HEK293 (cell line): ENCODE results near the gene ASCC3.

Experiments
- CTCF ChIA-PET: fragments of 350-600 bp; formaldehyde crosslinking; extraction: SDS; loops from one replicate; lab custom pipeline; 2021; ENCODE audit warnings: antibody characterized with exemption; lab: Yijun Ruan, JAX
- POLR2A ChIA-PET: fragments of 300-600 bp; formaldehyde crosslinking; extraction: SDS; loops from one replicate; lab custom pipeline; 2020; ENCODE audit warnings: antibody characterized with exemption, inconsistent platforms; lab: Yijun Ruan, JAX
- H3K27ac ChIP-seq: fragments of 200-500 bp; sonication (Bioruptor generic); 2 replicates; pipeline ENCODE4 v1.5.1; 2014; ENCODE audit warnings: low read depth, low read length, control low read depth, inconsistent platforms; ENCODE audit errors: extremely low read depth
- H3K36me3 ChIP-seq, 2 experiments: fragments of 200-500 bp in 1 of 2; sonication (Bioruptor generic) in 1 of 2; 1 replicate in 1 of 2; 2 replicates in 1 of 2; pipeline ENCODE4 v1.5.1; 2014 to 2017; ENCODE audit warnings: inconsistent platforms in 2 of 2, low read length in 2 of 2; ENCODE audit not compliant: control insufficient read depth in 2 of 2, insufficient read depth in 1 of 2
- H3K4me1 ChIP-seq: fragments of 200-500 bp; sonication (Bioruptor generic); 2 replicates; pipeline ENCODE4 v1.5.1; 2014; ENCODE audit warnings: mild to moderate bottlenecking, low read length, inconsistent platforms; ENCODE audit not compliant: control insufficient read depth, insufficient read depth
- H3K4me3 ChIP-seq: 2 replicates; pipeline ENCODE4 v1.5.1; 2011; ENCODE audit warnings: low read depth, mild to moderate bottlenecking, control low read depth, low read length, moderate library complexity
- H3K9me3 ChIP-seq: fragments of 200-500 bp; sonication (Bioruptor generic); 2 replicates; pipeline ENCODE4 v1.5.1; 2014; ENCODE audit warnings: low read depth, low read length, inconsistent platforms; ENCODE audit not compliant: control insufficient read depth, insufficient read depth
- HOXC10 ChIP-seq: sonication (generic); formaldehyde crosslinking; IDR thresholded peaks from 2 replicates; pipeline ENCODE4 v1.8.1; 2023; ENCODE audit warnings: mild to moderate bottlenecking, missing genetic modification reagents
- SALL2 ChIP-seq: fragments of 450-650 bp; formaldehyde crosslinking; IDR thresholded peaks from 2 replicates; pipeline ENCODE4 v1.5.0; 2017; ENCODE audit warnings: missing biosample characterization, mild to moderate bottlenecking, missing genetic modification characterization, borderline replicate concordance
- SETDB1 ChIP-seq: IDR thresholded peaks from one replicate; pipeline ENCODE4 v1.6.1; 2017; ENCODE audit warnings: mild to moderate bottlenecking, low read length, moderate library complexity, mixed read lengths; ENCODE audit not compliant: insufficient read length
- SP2 ChIP-seq: fragments of 450-650 bp; formaldehyde crosslinking; IDR thresholded peaks from 2 replicates; pipeline ENCODE4 v1.5.1; 2016; ENCODE audit warnings: missing biosample characterization, missing genetic modification characterization
- WT1 ChIP-seq: fragments of 450-650 bp; formaldehyde crosslinking; IDR thresholded peaks from 2 replicates; pipeline ENCODE4 v1.5.1; 2016; ENCODE audit warnings: missing biosample characterization, missing genetic modification characterization
- ZEB2 ChIP-seq: fragments of 450-650 bp; formaldehyde crosslinking; IDR thresholded peaks from 2 replicates; pipeline ENCODE4 v1.5.1; 2016; ENCODE audit warnings: missing biosample characterization, missing genetic modification characterization
- ZNF121 ChIP-seq: fragments of 450-650 bp; formaldehyde crosslinking; IDR thresholded peaks from 2 replicates; pipeline ENCODE4 v1.5.1; 2016; ENCODE audit warnings: missing biosample characterization, missing genetic modification characterization
- ZNF157 ChIP-seq: fragments of 450-650 bp; formaldehyde crosslinking; IDR thresholded peaks from 2 replicates; pipeline ENCODE4 v1.5.1; 2016; ENCODE audit warnings: missing biosample characterization, missing genetic modification characterization
- ZNF174 ChIP-seq: fragments of 450-650 bp; formaldehyde crosslinking; IDR thresholded peaks from 2 replicates; pipeline ENCODE4 v1.5.0; 2017; ENCODE audit warnings: missing biosample characterization, mild to moderate bottlenecking, missing genetic modification characterization
- ZNF214 ChIP-seq: fragments of 450-650 bp; formaldehyde crosslinking; IDR thresholded peaks from 2 replicates; pipeline ENCODE4 v1.5.1; 2017; ENCODE audit warnings: missing biosample characterization, mild to moderate bottlenecking, missing genetic modification characterization, borderline replicate concordance
- ZNF274 ChIP-seq, 2 experiments: fragments of 200-500 bp in 1 of 2; fragments of 450-650 bp in 1 of 2; sonication (Bioruptor generic) in 1 of 2; formaldehyde crosslinking in 1 of 2; IDR thresholded peaks; 2 replicates each; pipeline versions ENCODE4 v1.5.1 to v1.6.1; 2014 to 2016; ENCODE audit warnings: borderline replicate concordance in 1 of 2, inconsistent platforms in 1 of 2, low read length in 1 of 2, missing biosample characterization in 1 of 2, missing genetic modification characterization in 1 of 2
- ZNF335 ChIP-seq: fragments of 450-650 bp; formaldehyde crosslinking; conservative IDR thresholded peaks from 2 replicates; pipeline ENCODE4 v1.5.1; 2016; ENCODE audit warnings: missing biosample characterization, missing genetic modification characterization
- ZNF354C ChIP-seq: fragments of 450-650 bp; formaldehyde crosslinking; IDR thresholded peaks from 2 replicates; pipeline ENCODE4 v1.5.1; 2016; ENCODE audit warnings: missing biosample characterization, missing genetic modification characterization, low read depth, borderline replicate concordance
- ZNF404 ChIP-seq: fragments of 450-650 bp; formaldehyde crosslinking; IDR thresholded peaks from 2 replicates; pipeline ENCODE4 v1.5.1; 2017; ENCODE audit warnings: missing biosample characterization, missing genetic modification characterization
- ZNF530 ChIP-seq: fragments of 450-650 bp; formaldehyde crosslinking; IDR thresholded peaks from 2 replicates; pipeline ENCODE4 v1.5.1; 2016; ENCODE audit warnings: low read depth, missing biosample characterization, missing genetic modification characterization
- ZNF544 ChIP-seq: fragments of 450-650 bp; formaldehyde crosslinking; IDR thresholded peaks from 2 replicates; pipeline ENCODE4 v1.5.0; 2017; ENCODE audit warnings: missing biosample characterization, missing genetic modification characterization
- ZNF585B ChIP-seq: fragments of 450-650 bp; formaldehyde crosslinking; IDR thresholded peaks from 2 replicates; pipeline ENCODE4 v1.5.1; 2016; ENCODE audit warnings: missing biosample characterization, missing genetic modification characterization
- ZNF626 ChIP-seq: fragments of 450-650 bp; sonication (Bioruptor Pico); formaldehyde crosslinking; IDR thresholded peaks from 2 replicates; pipeline ENCODE4 v1.5.1; 2018; ENCODE audit warnings: missing biosample characterization, missing genetic modification characterization, inconsistent platforms
- ZNF785 ChIP-seq: fragments of 450-650 bp; formaldehyde crosslinking; IDR thresholded peaks from 2 replicates; pipeline ENCODE4 v1.5.1; 2016; ENCODE audit warnings: missing biosample characterization, missing genetic modification characterization
- TF ChIP-seq, protein P1 (sequence below): fragments of 450-650 bp; formaldehyde crosslinking; IDR thresholded peaks from 2 replicates; pipeline ENCODE4 v1.5.1; 2016; ENCODE audit warnings: missing biosample characterization, missing genetic modification characterization
- TF ChIP-seq, protein P2 (sequence below): fragments of 450-650 bp; formaldehyde crosslinking; IDR thresholded peaks from 2 replicates; pipeline ENCODE4 v1.5.1; 2016; ENCODE audit warnings: missing biosample characterization, missing genetic modification characterization
- TF ChIP-seq, protein P3 (sequence below): fragments of 450-650 bp; formaldehyde crosslinking; IDR thresholded peaks from 2 replicates; pipeline ENCODE4 v1.5.1; 2016; ENCODE audit warnings: missing biosample characterization, missing genetic modification characterization
- TF ChIP-seq, protein P4 (sequence below): fragments of 450-650 bp; formaldehyde crosslinking; IDR thresholded peaks from 2 replicates; pipeline ENCODE4 v1.5.1; 2016; ENCODE audit warnings: missing biosample characterization, missing genetic modification characterization, borderline replicate concordance

Gene ASCC3

DNA sequence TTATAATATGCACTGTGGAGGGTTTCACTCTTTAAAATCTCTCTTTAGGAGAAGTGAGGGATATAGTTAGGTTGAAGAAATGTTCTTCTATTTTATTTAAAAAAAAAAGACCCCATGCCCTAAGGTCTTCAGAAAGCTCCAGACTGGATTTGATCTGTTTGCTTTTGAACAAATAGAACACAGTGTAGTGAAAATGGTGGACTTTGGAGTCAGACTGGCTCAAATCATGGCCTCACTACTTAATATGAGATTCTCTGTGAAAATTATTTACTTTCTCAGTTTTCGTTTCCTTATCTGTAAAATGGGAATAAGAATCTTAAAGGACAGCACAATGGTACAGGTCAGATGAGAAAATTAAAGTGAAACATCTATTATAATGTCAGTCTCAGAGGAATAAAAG lies 203.9 kb downstream of the ASCC3 start:
- H3K4me1 ChIP-seq, result no peaks in the 10 kb centered on the region
- H3K4me3 ChIP-seq, result no peak overlapping the region
- H3K9me3 ChIP-seq, result no peaks in the 10 kb centered on the region
- H3K36me3 ChIP-seq, result no peaks in the 10 kb centered on the region
- ChIA-PET POLR2A (no interaction called here), CTCF (interaction anchor here (0.6 to 3.9 kb wide), 2 partner anchors 13 to 442 kb away, joined by 4 to 41 read pairs; no protein-coding TSS in a partner anchor)
- H3K27ac ChIP-seq, result no peak overlapping the region
- TF ChIP-seq, protein P1, sequence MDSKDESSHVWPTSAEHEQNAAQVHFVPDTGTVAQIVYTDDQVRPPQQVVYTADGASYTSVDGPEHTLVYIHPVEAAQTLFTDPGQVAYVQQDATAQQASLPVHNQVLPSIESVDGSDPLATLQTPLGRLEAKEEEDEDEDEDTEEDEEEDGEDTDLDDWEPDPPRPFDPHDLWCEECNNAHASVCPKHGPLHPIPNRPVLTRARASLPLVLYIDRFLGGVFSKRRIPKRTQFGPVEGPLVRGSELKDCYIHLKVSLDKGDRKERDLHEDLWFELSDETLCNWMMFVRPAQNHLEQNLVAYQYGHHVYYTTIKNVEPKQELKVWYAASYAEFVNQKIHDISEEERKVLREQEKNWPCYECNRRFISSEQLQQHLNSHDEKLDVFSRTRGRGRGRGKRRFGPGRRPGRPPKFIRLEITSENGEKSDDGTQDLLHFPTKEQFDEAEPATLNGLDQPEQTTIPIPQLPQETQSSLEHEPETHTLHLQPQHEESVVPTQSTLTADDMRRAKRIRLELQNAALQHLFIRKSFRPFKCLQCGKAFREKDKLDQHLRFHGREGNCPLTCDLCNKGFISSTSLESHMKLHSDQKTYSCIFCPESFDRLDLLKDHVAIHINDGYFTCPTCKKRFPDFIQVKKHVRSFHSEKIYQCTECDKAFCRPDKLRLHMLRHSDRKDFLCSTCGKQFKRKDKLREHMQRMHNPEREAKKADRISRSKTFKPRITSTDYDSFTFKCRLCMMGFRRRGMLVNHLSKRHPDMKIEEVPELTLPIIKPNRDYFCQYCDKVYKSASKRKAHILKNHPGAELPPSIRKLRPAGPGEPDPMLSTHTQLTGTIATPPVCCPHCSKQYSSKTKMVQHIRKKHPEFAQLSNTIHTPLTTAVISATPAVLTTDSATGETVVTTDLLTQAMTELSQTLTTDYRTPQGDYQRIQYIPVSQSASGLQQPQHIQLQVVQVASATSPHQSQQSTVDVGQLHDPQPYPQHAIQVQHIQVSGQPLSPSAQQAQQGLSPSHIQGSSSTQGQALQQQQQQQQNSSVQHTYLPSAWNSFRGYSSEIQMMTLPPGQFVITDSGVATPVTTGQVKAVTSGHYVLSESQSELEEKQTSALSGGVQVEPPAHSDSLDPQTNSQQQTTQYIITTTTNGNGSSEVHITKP, result no peak
- TF ChIP-seq ZNF121 (no peak), ZNF404 (tag by site-specific recombination) (no peak)

DNA sequence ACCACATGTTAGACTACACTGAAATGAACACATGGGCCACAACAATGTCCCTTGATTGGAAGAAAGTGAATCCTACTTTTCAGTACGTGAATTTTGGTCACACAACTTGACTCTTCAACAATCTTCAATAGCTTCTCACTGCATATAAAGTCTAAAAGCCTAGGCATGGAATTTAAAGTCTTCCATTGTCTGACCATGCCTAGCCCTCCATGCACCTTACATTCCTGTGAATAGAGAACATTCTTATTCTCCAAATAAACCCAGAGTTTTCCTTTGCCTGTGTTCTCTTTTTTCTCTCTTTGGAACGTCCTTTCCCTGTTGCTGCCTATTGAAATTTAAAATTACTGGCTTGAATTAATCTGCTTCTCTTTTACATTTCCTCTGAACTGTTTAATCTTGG lies 207.5 kb downstream of the ASCC3 start:
- Histone ChIP-seq H3K27ac (no peak overlapping the region), H3K4me3 (no peak overlapping the region), H3K4me1 (no peaks in the 10 kb centered on the region), H3K9me3 (no peaks in the 10 kb centered on the region), H3K36me3 (no peaks in the 10 kb centered on the region)
- POLR2A ChIA-PET, result no interaction called here
- TF ChIP-seq ZNF785 (tag by site-specific recombination) (no peak), ZNF174 (tag by site-specific recombination) (no peak), ZNF157 (tag by site-specific recombination) (no peak), ZNF335 (tag by site-specific recombination) (no peak), ZNF274 (IDR thresholded peaks at IDR 0.05; ENCODE audit: low read length) (no peak), ZNF274 (tag by site-specific recombination; IDR thresholded peaks at IDR 0.05; ENCODE audit: borderline replicate concordance) (no peak), ZNF544 (tag by site-specific recombination) (no peak), HOXC10 (CRISPR knock-in tag) (no peak), ZNF530 (no peak), SALL2 (tag by site-specific recombination) (no peak)
- TF ChIP-seq, protein P2, sequence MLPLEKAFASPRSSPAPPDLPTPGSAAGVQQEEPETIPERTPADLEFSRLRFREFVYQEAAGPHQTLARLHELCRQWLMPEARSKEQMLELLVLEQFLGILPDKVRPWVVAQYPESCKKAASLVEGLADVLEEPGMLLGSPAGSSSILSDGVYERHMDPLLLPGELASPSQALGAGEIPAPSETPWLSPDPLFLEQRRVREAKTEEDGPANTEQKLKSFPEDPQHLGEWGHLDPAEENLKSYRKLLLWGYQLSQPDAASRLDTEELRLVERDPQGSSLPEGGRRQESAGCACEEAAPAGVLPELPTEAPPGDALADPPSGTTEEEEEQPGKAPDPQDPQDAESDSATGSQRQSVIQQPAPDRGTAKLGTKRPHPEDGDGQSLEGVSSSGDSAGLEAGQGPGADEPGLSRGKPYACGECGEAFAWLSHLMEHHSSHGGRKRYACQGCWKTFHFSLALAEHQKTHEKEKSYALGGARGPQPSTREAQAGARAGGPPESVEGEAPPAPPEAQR (tag by site-specific recombination), result no peak
- CTCF ChIA-PET, result interaction anchor here (0.6 to 2.3 kb wide), 6 partner anchors 10 to 566 kb away, joined by 3 to 7 read pairs (median 3); no protein-coding TSS in a partner anchor

DNA sequence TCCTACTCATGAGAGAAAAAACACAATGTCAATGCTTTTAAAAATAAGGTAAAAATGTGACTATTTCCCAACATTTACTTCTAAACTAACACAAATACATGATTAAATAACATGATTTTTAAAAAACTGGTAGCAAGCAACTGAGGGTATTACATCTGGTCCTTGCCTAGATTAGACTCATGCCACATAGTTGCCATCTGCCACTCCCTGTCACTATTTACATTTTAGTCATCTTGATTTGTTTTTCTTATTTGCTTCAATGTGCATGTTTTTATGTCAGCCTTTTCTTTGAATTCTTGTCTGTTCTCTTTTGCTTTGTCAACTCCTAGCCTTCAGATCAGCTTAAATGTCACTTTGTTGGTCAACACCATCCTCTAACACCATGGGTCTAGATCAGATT lies 209.4 kb downstream of the ASCC3 start:
- CTCF ChIA-PET, result interaction anchor here (0.6 to 1.8 kb wide), 3 partner anchors 8 to 565 kb away, joined by 3 to 4 read pairs (median 4); no protein-coding TSS in a partner anchor
- no peak for TF ChIP-seq ZNF585B
- no peak for TF ChIP-seq ZNF626 (tag by site-specific recombination)
- TF ChIP-seq WT1 (tag by site-specific recombination), result no peak
- no peak for TF ChIP-seq ZNF354C (tag by site-specific recombination)
- TF ChIP-seq SP2 (tag by site-specific recombination), result no peak
- no peak for TF ChIP-seq SETDB1
- TF ChIP-seq ZNF214 (tag by site-specific recombination), result no peak
- TF ChIP-seq, protein P3, sequence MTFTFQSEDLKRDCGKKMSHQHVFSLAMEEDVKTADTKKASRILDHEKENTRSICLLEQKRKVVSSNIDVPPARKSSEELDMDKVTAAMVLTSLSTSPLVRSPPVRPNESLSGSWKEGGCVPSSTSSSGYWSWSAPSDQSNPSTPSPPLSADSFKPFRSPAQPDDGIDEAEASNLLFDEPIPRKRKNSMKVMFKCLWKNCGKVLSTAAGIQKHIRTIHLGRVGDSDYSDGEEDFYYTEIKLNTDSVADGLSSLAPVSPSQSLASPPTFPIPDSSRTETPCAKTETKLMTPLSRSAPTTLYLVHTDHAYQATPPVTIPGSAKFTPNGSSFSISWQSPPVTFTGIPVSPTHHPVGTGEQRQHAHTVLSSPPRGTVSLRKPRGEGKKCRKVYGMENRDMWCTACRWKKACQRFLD (tag by site-specific recombination), result no peak
- no peak for TF ChIP-seq ZNF335 (tag by site-specific recombination)
- no peak for TF ChIP-seq ZEB2 (tag by site-specific recombination)
- TF ChIP-seq, protein P4, sequence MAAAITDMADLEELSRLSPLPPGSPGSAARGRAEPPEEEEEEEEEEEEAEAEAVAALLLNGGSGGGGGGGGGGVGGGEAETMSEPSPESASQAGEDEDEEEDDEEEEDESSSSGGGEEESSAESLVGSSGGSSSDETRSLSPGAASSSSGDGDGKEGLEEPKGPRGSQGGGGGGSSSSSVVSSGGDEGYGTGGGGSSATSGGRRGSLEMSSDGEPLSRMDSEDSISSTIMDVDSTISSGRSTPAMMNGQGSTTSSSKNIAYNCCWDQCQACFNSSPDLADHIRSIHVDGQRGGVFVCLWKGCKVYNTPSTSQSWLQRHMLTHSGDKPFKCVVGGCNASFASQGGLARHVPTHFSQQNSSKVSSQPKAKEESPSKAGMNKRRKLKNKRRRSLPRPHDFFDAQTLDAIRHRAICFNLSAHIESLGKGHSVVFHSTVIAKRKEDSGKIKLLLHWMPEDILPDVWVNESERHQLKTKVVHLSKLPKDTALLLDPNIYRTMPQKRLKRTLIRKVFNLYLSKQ (tag by site-specific recombination), result no peak

More for the DNA sequence above, 209.4 kb downstream of the ASCC3 start:
- POLR2A ChIA-PET, result no interaction called here
- Histone ChIP-seq H3K36me3 (no peaks in the 10 kb centered on the region), H3K4me1 (no peaks in the 10 kb centered on the region), H3K27ac (no peak overlapping the region), H3K4me3 (no peak overlapping the region), H3K9me3 (no peaks in the 10 kb centered on the region)
